Thyroid gland (tissue), 4 donors: ENCODE data around the gene CLEC4G.

ENCODE experiments used
- POLR2A ChIP-seq, 2 donors: fragments of 450-650 bp; IDR thresholded peaks; one replicate each; pipeline ENCODE4 v1.6.1; 2017; ENCODE audit warnings: antibody characterized with exemption in 2 of 2, mild to moderate bottlenecking in 2 of 2, moderate library complexity in 1 of 2
- TF ChIP-seq, protein P1 (sequence below), 6 experiments: fragments of 200-600 bp in 3 of 6; fragments of 450-650 bp in 3 of 6; sonication (generic) in 3 of 6; IDR thresholded peaks; one replicate each; pipeline ENCODE4 v1.5.1; 2016 to 2019; ENCODE audit warnings: antibody characterized with exemption in 6 of 6, mild to moderate bottlenecking in 2 of 6, inconsistent platforms in 1 of 6, moderate library complexity in 1 of 6

- TF ChIP-seq, protein P1, sequence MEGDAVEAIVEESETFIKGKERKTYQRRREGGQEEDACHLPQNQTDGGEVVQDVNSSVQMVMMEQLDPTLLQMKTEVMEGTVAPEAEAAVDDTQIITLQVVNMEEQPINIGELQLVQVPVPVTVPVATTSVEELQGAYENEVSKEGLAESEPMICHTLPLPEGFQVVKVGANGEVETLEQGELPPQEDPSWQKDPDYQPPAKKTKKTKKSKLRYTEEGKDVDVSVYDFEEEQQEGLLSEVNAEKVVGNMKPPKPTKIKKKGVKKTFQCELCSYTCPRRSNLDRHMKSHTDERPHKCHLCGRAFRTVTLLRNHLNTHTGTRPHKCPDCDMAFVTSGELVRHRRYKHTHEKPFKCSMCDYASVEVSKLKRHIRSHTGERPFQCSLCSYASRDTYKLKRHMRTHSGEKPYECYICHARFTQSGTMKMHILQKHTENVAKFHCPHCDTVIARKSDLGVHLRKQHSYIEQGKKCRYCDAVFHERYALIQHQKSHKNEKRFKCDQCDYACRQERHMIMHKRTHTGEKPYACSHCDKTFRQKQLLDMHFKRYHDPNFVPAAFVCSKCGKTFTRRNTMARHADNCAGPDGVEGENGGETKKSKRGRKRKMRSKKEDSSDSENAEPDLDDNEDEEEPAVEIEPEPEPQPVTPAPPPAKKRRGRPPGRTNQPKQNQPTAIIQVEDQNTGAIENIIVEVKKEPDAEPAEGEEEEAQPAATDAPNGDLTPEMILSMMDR (IDR thresholded peaks at IDR 0.05), result no peak
- no peak for TF ChIP-seq POLR2A (IDR thresholded peaks at IDR 0.05)
These were observed 30.1 kb downstream of the CLEC4G start, which contains the start of gene FCER2 for GRCh38 chr19:7701654-7702457.
